HTERT RPE-1 (cell line): ENCODE data around the gene TMCC2.
"Not testable (repeated sequence)": the region's sequence is repeated elsewhere in the genome, so short reads cannot be mapped to it uniquely, and the experiment has no call there.

Source experiments
- in situ Hi-C: fragments of 300-500 bp; cut with MboI; formaldehyde crosslinking; loops from 4 replicates; pipeline ENCODE4 v1.14.3; 2020; ENCODE audit warnings: low sequenced_read_pairs

The TMCC2 gene

GRCh38 chr1:205227584-205228013 is at the start of gene TMCC2:
Gene TMCC2, plus strand, starts transcription at chr1:205227946. Its CDS starts 619 bp downstream, at chr1:205228565.
- in situ Hi-C loops: no loop called here

GRCh38 chr1:205179842-205180241 is 47.9 kb upstream of the TMCC2 start:
- in situ Hi-C loops: no loop called here

GRCh38 chr1:205180331-205180730 is 47.4 kb upstream of the TMCC2 start:
- in situ Hi-C loops: not testable (repeated sequence)

GRCh38 chr1:205182930-205183329 is 44.8 kb upstream of the TMCC2 start:
- in situ Hi-C loops: no loop called here

- in situ Hi-C loops: no loop called here
These were observed 43.9 kb upstream of the TMCC2 start for GRCh38 chr1:205183676-205184335.

GRCh38 chr1:205186191-205186590 is 41.6 kb upstream of the TMCC2 start:
- in situ Hi-C loops: no loop called here

- in situ Hi-C loops: no loop called here
These were observed 40.3 kb upstream of the TMCC2 start for GRCh38 chr1:205187420-205187819.

- in situ Hi-C loops: no loop called here
These were observed 39.6 kb upstream of the TMCC2 start for GRCh38 chr1:205188098-205188497.

- in situ Hi-C loops: no loop called here
These were observed 39.1 kb upstream of the TMCC2 start for GRCh38 chr1:205188596-205188995.

- in situ Hi-C loops: no loop called here
These were observed 38.6 kb upstream of the TMCC2 start for GRCh38 chr1:205189131-205189530.

- in situ Hi-C loops: no loop called here
These were observed 36.7 kb upstream of the TMCC2 start for GRCh38 chr1:205190845-205191577.

GRCh38 chr1:205191622-205192021 is 36.1 kb upstream of the TMCC2 start:
- in situ Hi-C loops: no loop called here

- in situ Hi-C loops: no loop called here
These were observed 35.5 kb upstream of the TMCC2 start for GRCh38 chr1:205192287-205192686.

GRCh38 chr1:205199090-205199930 is 28.4 kb upstream of the TMCC2 start:
- in situ Hi-C loops: no loop called here

- in situ Hi-C loops: no loop called here
These were observed 27.8 kb upstream of the TMCC2 start for GRCh38 chr1:205199931-205200299.

GRCh38 chr1:205204552-205204951 is 23.2 kb upstream of the TMCC2 start:
- in situ Hi-C loops: no loop called here

- in situ Hi-C loops: no loop called here
These were observed 22.7 kb upstream of the TMCC2 start for GRCh38 chr1:205205055-205205454.

- in situ Hi-C loops: no loop called here
These were observed 18.9 kb upstream of the TMCC2 start for GRCh38 chr1:205208811-205209210.

GRCh38 chr1:205210756-205211168 is 17.0 kb upstream of the TMCC2 start:
- in situ Hi-C loops: no loop called here

- in situ Hi-C loops: no loop called here
These were observed 16.4 kb upstream of the TMCC2 start, which contains the start of gene DSTYK for GRCh38 chr1:205211169-205211838. Gene DSTYK, minus strand, starts transcription at chr1:205211702. Its CDS starts 167 bp downstream, at chr1:205211535.
